PC-3 (cell line): ENCODE measurements around the gene CD3E.

Experiments
- EZH2phosphoT487 ChIP-seq: fragments of 300-600 bp; sonication (generic); IDR thresholded peaks from 2 replicates; pipeline ENCODE4 v1.6.1; 2018; ENCODE audit warnings: mild to moderate bottlenecking, antibody characterized with exemption, low read length, borderline replicate concordance
- TF ChIP-seq, protein P1 (sequence below): fragments of 300-600 bp; sonication (generic); conservative IDR thresholded peaks from 2 replicates; pipeline ENCODE4 v1.5.1; 2017; ENCODE audit warnings: antibody characterized with exemption, low read depth, mild to moderate bottlenecking, low read length

DNA sequence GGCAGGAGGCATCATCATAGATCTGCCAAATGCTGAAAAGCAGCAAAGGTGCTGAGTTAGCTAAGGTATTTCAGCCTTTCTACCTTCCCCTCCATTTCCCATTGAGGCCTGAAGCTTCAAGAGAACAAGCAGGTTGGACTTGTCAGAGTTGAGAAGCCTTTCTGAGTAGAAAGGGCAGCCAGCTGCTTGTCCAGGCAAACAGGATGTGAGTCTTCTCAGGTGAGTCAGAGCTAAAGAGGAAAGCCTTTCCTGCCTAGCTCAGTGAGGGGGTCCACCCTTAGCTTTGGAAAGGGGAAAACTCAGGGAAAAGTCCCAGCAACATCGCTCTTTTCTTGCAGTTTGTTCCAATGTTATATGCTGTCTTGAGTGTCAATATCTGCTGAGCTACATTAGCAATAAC lies 27.2 kb upstream of the CD3E start:
- TF ChIP-seq, protein P1, sequence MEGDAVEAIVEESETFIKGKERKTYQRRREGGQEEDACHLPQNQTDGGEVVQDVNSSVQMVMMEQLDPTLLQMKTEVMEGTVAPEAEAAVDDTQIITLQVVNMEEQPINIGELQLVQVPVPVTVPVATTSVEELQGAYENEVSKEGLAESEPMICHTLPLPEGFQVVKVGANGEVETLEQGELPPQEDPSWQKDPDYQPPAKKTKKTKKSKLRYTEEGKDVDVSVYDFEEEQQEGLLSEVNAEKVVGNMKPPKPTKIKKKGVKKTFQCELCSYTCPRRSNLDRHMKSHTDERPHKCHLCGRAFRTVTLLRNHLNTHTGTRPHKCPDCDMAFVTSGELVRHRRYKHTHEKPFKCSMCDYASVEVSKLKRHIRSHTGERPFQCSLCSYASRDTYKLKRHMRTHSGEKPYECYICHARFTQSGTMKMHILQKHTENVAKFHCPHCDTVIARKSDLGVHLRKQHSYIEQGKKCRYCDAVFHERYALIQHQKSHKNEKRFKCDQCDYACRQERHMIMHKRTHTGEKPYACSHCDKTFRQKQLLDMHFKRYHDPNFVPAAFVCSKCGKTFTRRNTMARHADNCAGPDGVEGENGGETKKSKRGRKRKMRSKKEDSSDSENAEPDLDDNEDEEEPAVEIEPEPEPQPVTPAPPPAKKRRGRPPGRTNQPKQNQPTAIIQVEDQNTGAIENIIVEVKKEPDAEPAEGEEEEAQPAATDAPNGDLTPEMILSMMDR: no peak
- TF ChIP-seq EZH2phosphoT487: no peak
